GM12878 (cell line): ENCODE measurements around the gene KIAA1671. TPM values are rescaled to one million over a fixed set of nuclear protein-coding genes. Genes with fewer than 3 reads are reported as not detected.
A peak's percentile ranks its signal among the peaks of the same experiment; 100 is the strongest.

Source experiments
- ATAC-seq: fragments of 200-7000 bp; cut with Tn5 transposase; 3 replicates; pipeline ENCODE4 v1.9.1; 2020; ENCODE audit warnings: mild to moderate bottlenecking, moderate library complexity
- BruUV-seq: library from RNA; stranded (reverse); fragments of 400-500 nt; replicated peaks from 2 replicates; lab custom pipeline; 2021; lab: Mats Ljungman, UMichigan
- CTCF ChIA-PET: fragments of 300-600 bp; sonication (Branson Sonifier 250); formaldehyde crosslinking; extraction: SDS; loops from one replicate; lab custom pipeline; 2021; ENCODE audit warnings: inconsistent platforms; lab: Yijun Ruan, JAX
- POLR2A ChIA-PET: fragments of 350-600 bp; formaldehyde crosslinking; extraction: SDS; loops from one replicate; lab custom pipeline; 2021; ENCODE audit warnings: inconsistent platforms; lab: Charles Lee
- RAD21 ChIA-PET: fragments of 300-600 bp; sonication (Branson Sonifier 250); formaldehyde crosslinking; loops from one replicate; lab custom pipeline; 2023; ENCODE audit warnings: antibody characterized with exemption; ENCODE audit not compliant: unreplicated experiment; lab: Charles Lee
- SMC1A ChIA-PET: fragments of 300-600 bp; sonication (Branson Sonifier 250); formaldehyde crosslinking; loops from one replicate; lab custom pipeline; 2023; ENCODE audit not compliant: unreplicated experiment, uncharacterized antibody; lab: Charles Lee
- DNase-seq: peaks from one replicate; pipeline ENCODE4 v3.0.0-alpha.2; 2011; ENCODE audit warnings: low read depth, low spot score
- FAIRE-seq: peaks from 3 replicates; lab custom pipeline; 2011; peaks lifted over from hg19 to GRCh38; lab: Jason Lieb, UNC
- H2AFZ ChIP-seq: 2 replicates; pipeline ENCODE4 v1.6.0; 2011; ENCODE audit warnings: low read depth, low read length, control low read depth; ENCODE audit not compliant: control insufficient read depth
- H3K27ac ChIP-seq: 2 replicates; pipeline ENCODE4 v1.5.1; 2011; ENCODE audit warnings: control low read depth; ENCODE audit not compliant: control insufficient read depth, insufficient read depth
- H3K27me3 ChIP-seq, 2 experiments: replicated peaks in 1 of 2; 2 replicates each; pipeline versions ENCODE4 v1.6.0 to v1.6.1; 2011; ENCODE audit warnings: low read length in 1 of 2; ENCODE audit not compliant: control insufficient read depth in 2 of 2, insufficient read depth in 2 of 2
- H3K36me3 ChIP-seq, 2 experiments: 2 replicates each; pipeline ENCODE4 v1.5.1; 2011; ENCODE audit warnings: low read length in 1 of 2; ENCODE audit not compliant: control insufficient read depth in 2 of 2, insufficient read depth in 2 of 2
- H3K4me1 ChIP-seq: 2 replicates; pipeline ENCODE4 v1.6.1; 2011; ENCODE audit warnings: mild to moderate bottlenecking, low read length, moderate library complexity, mixed read lengths; ENCODE audit not compliant: control insufficient read depth, insufficient read depth
- H3K4me2 ChIP-seq: 2 replicates; pipeline ENCODE4 v1.6.0; 2011; ENCODE audit warnings: control low read depth; ENCODE audit not compliant: control insufficient read depth, insufficient read depth
- H3K4me3 ChIP-seq: fragments of 200-600 bp; sonication (generic); 2 replicates; pipeline ENCODE4 v1.5.1; 2016
- H3K79me2 ChIP-seq: 2 replicates; pipeline ENCODE4 v1.6.0; 2011; ENCODE audit warnings: low read length; ENCODE audit not compliant: control insufficient read depth, insufficient read depth
- H3K9ac ChIP-seq: 2 replicates; pipeline ENCODE4 v1.8.0; 2011; ENCODE audit warnings: low read length, control low read depth, mixed read lengths; ENCODE audit not compliant: control insufficient read depth, insufficient read depth
- H3K9me3 ChIP-seq: replicated peaks from 3 replicates; pipeline ENCODE4 v1.5.1; 2011; ENCODE audit warnings: mild to moderate bottlenecking, low read length; ENCODE audit not compliant: control insufficient read depth, insufficient read depth
- H4K20me1 ChIP-seq: 2 replicates; pipeline ENCODE4 v1.6.0; 2011; ENCODE audit not compliant: control insufficient read depth, insufficient read depth
- BHLHE40 ChIP-seq, 2 experiments: fragments of 450-650 bp in 1 of 2; IDR thresholded peaks; 2 replicates each; pipeline ENCODE4 v1.6.1; 2011 to 2017; ENCODE audit warnings: low read depth in 2 of 2, borderline replicate concordance in 1 of 2, improper control_type of control experiment in 1 of 2, low read length in 1 of 2, mild to moderate bottlenecking in 1 of 2
- CHD2 ChIP-seq: IDR thresholded peaks from 2 replicates; pipeline ENCODE4 v1.6.1; 2011; ENCODE audit warnings: low read depth, low read length, improper control_type of control experiment, borderline replicate concordance
- DPF2 ChIP-seq: fragments of 450-650 bp; IDR thresholded peaks from 2 replicates; pipeline ENCODE4 v1.6.1; 2017; ENCODE audit warnings: mild to moderate bottlenecking
- EP300 ChIP-seq, 2 experiments: fragments of 150-350 bp in 1 of 2; IDR thresholded peaks; 2 replicates each; pipeline ENCODE4 v1.6.1; 2011 to 2012; ENCODE audit warnings: low read depth in 2 of 2, low read length in 2 of 2, borderline replicate concordance in 1 of 2, improper control_type of control experiment in 1 of 2, inconsistent platforms in 1 of 2; ENCODE audit not compliant: control insufficient read depth in 1 of 2
- IKZF1 ChIP-seq: fragments of 450-650 bp; conservative IDR thresholded peaks from 2 replicates; pipeline ENCODE4 v1.6.1; 2017; ENCODE audit warnings: antibody characterized with exemption, mild to moderate bottlenecking
- IKZF2 ChIP-seq, 2 experiments: fragments of 450-650 bp; IDR thresholded peaks; 2 replicates each; pipeline ENCODE4 v1.6.1; 2017; ENCODE audit warnings: mild to moderate bottlenecking in 2 of 2, moderate library complexity in 2 of 2
- MEF2B ChIP-seq: fragments of 450-650 bp; IDR thresholded peaks from 2 replicates; pipeline ENCODE4 v1.6.1; 2018; ENCODE audit warnings: mild to moderate bottlenecking, moderate library complexity; ENCODE audit not compliant: partially characterized antibody, poor library complexity, severe bottlenecking
- NRF1 ChIP-seq: conservative IDR thresholded peaks from 2 replicates; pipeline ENCODE4 v1.6.1; 2011; ENCODE audit warnings: mild to moderate bottlenecking, low read depth, low read length, improper control_type of control experiment
- POLR2AphosphoS2 ChIP-seq: IDR thresholded peaks from 2 replicates; pipeline ENCODE4 v1.6.1; 2011; ENCODE audit warnings: low read depth, mild to moderate bottlenecking, low read length, improper control_type of control experiment, moderate library complexity
- SPI1 ChIP-seq: IDR thresholded peaks from 2 replicates; pipeline ENCODE4 v1.6.1; 2011; ENCODE audit warnings: low read depth, mild to moderate bottlenecking, low read length, moderate library complexity, borderline replicate concordance; ENCODE audit not compliant: insufficient read depth
- STAT1 ChIP-seq: fragments of 450-650 bp; conservative IDR thresholded peaks from 2 replicates; pipeline ENCODE4 v1.6.1; 2014; ENCODE audit warnings: antibody characterized with exemption, mild to moderate bottlenecking
- SUPT20H ChIP-seq: IDR thresholded peaks from 2 replicates; pipeline ENCODE4 v1.6.1; 2011; ENCODE audit warnings: low read depth, mild to moderate bottlenecking, low read length, moderate library complexity, borderline replicate concordance; ENCODE audit not compliant: control insufficient read depth
- WGBS: methylation state at CpG from one replicate; pipeline ENCODE4 v1.1.6; 2016; ENCODE audit warnings: low lambda C conversion rate; ENCODE audit not compliant: insufficient replicate concordance, insufficient coverage; ENCODE audit errors: missing lambda C conversion rate; 5-methylcytosine and 5-hydroxymethylcytosine counted together
- in situ Hi-C: fragments of 300-500 bp; cut with MboI; formaldehyde crosslinking; loops from 9 replicates; pipeline ENCODE4 v1.14.3; 2018; ENCODE audit warnings: mixed read lengths
- intact Hi-C: fragments of 100-400 bp; cut with micrococcal nuclease; formaldehyde crosslinking; loops from one replicate; pipeline ENCODE4 v1.14.2; 2022; ENCODE audit not compliant: unreplicated experiment
- polyA plus RNA-seq, 11 experiments: library from polyadenylated mRNA; depleted of rRNA in 4 of 11; unstranded in 6 of 11; stranded (reverse) in 5 of 11; fragments of >200 nt; fragmentation: Nextera tagmentation in 4 of 11; fragmentation: Illumina TruSeq in 1 of 11; extraction: Ambion mirVana in 4 of 11; extraction: Trizol in 1 of 11; gene quantifications; 1 replicate in 1 of 11; 2 replicates in 10 of 11; pipeline versions ENCODE4 v1.2.1 to v1.2.3, GENCODE V29; 2011 to 2016; ENCODE audit warnings: inconsistent platforms in 2 of 11, missing spikeins in 2 of 11, low read depth in 1 of 11
- total RNA-seq, 4 experiments: library from RNA; depleted of rRNA in 3 of 4; stranded (reverse); fragments of >200 nt in 3 of 4; fragmentation: Illumina TruSeq in 1 of 4; extraction: Trizol in 1 of 4; gene quantifications; 2 replicates each; pipeline versions ENCODE4 v1.2.1 to v1.2.3, GENCODE V29; 2013 to 2021
- TF ChIP-seq, protein P1 (sequence below): fragments of 450-650 bp; IDR thresholded peaks from 2 replicates; pipeline ENCODE4 v1.6.1; 2016; ENCODE audit warnings: mild to moderate bottlenecking
- TF ChIP-seq, protein P2 (sequence below): fragments of 450-650 bp; formaldehyde crosslinking; IDR thresholded peaks from 2 replicates; pipeline ENCODE4 v1.5.0; 2022; ENCODE audit warnings: mild to moderate bottlenecking, missing genetic modification characterization

The KIAA1671 gene
- total and polyA plus RNA-seq, 10 of the 15 experiments (the other 5 are each of a cell fraction or from before 2014, with no cell fraction given), result 0.05 to 2.7 (median 0.33) TPM

DNA sequence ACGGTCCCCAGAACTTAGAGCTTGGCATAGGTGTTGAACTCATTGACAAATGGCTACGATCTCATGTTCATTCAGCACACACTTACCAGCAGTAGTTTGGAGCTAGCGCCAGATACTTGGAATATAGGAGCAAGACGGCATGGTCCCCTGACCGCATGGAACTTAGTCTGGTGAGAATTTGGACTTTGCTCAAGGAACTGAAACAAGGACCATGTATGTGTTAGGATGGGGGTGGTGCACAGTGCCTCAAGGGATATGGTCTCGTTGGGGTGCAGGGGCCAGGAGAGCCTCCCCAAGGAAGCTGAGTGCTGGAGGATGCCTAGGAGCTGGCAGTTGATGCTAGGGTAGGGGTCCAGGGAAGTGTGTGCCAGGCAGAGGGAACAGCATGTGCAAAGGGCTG is 119.2 kb downstream of the KIAA1671 start:
- no peak overlapping the region for H3K27ac ChIP-seq
- FAIRE-seq, result no peak
- no peaks in the 10 kb centered on the region for H4K20me1 ChIP-seq
- ChIA-PET CTCF (interaction anchor here (0.6 to 5.6 kb wide), 9 partner anchors 10 to 125 kb away, joined by 3 to 48 read pairs (median 4); no protein-coding TSS in a partner anchor), RAD21 (interaction anchor here (0.7 to 1.6 kb wide), 4 partner anchors 10 to 128 kb away, joined by 3 to 9 read pairs (median 4); no protein-coding TSS in a partner anchor), SMC1A (interaction anchor here (0.6 to 3.1 kb wide), 5 partner anchors 9 to 1598 kb away, joined by 3 to 12 read pairs (median 5); no protein-coding TSS in a partner anchor), POLR2A (no interaction called here)
- in situ Hi-C loops (no loop called here), intact Hi-C loops (no loop called here)
- no peaks in the 10 kb centered on the region for H3K27me3 ChIP-seq
- no peak overlapping the region for H2AFZ ChIP-seq
- no TSS peak for BruUV-seq
- peaks cover 40% of the 10 kb centered on the region for H3K4me1 ChIP-seq
- no peaks in the 10 kb centered on the region for H3K9me3 ChIP-seq
- peak; percentile 5; the same call in 1 of the 3 replicates for ATAC-seq
- TF ChIP-seq BHLHE40 (IDR thresholded peaks at IDR 0.05; ENCODE audit: borderline replicate concordance in 1 of 2, low read depth in 2 of 2, low read length in 1 of 2) (peak in 1 of 2 experiments; percentile 53; a peak in 2 of 4 replicates), SPI1 (peak; percentile 38; the same call in 1 of the 2 replicates), SUPT20H (no peak), MEF2B (peak; percentile 64), POLR2AphosphoS2 (no peak), IKZF2 (IDR thresholded peaks at IDR 0.05) (peak; percentile 59 to 65; a peak in 3 of 4 replicates), CHD2 (no peak), EP300 (IDR thresholded peaks at IDR 0.05; ENCODE audit: borderline replicate concordance in 1 of 2, control insufficient read depth in 1 of 2, low read depth in 2 of 2, low read length in 2 of 2) (0 out of 4 replicates have a peak, but pooled peaks of 1 of the 2 experiments have one; percentile 44), NRF1 (no peak), DPF2 (peak; percentile 74), STAT1 (no peak), IKZF1 (peak; percentile 78)
- TF ChIP-seq, protein P1, sequence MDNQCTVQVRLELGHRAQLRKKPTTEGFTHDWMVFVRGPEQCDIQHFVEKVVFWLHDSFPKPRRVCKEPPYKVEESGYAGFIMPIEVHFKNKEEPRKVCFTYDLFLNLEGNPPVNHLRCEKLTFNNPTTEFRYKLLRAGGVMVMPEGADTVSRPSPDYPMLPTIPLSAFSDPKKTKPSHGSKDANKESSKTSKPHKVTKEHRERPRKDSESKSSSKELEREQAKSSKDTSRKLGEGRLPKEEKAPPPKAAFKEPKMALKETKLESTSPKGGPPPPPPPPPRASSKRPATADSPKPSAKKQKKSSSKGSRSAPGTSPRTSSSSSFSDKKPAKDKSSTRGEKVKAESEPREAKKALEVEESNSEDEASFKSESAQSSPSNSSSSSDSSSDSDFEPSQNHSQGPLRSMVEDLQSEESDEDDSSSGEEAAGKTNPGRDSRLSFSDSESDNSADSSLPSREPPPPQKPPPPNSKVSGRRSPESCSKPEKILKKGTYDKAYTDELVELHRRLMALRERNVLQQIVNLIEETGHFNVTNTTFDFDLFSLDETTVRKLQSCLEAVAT, result peak; percentile 20; the same call in 1 of the 2 replicates
- TF ChIP-seq, protein P2, sequence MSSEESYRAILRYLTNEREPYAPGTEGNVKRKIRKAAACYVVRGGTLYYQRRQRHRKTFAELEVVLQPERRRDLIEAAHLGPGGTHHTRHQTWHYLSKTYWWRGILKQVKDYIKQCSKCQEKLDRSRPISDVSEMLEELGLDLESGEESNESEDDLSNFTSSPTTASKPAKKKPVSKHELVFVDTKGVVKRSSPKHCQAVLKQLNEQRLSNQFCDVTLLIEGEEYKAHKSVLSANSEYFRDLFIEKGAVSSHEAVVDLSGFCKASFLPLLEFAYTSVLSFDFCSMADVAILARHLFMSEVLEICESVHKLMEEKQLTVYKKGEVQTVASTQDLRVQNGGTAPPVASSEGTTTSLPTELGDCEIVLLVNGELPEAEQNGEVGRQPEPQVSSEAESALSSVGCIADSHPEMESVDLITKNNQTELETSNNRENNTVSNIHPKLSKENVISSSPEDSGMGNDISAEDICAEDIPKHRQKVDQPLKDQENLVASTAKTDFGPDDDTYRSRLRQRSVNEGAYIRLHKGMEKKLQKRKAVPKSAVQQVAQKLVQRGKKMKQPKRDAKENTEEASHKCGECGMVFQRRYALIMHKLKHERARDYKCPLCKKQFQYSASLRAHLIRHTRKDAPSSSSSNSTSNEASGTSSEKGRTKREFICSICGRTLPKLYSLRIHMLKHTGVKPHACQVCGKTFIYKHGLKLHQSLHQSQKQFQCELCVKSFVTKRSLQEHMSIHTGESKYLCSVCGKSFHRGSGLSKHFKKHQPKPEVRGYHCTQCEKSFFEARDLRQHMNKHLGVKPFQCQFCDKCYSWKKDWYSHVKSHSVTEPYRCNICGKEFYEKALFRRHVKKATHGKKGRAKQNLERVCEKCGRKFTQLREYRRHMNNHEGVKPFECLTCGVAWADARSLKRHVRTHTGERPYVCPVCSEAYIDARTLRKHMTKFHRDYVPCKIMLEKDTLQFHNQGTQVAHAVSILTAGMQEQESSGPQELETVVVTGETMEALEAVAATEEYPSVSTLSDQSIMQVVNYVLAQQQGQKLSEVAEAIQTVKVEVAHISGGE (CRISPR knock-in tag), result no peak
- WGBS, result 47% methylated on average over 6 of the region's 6 CpGs
- H3K4me2 ChIP-seq, result peak overlapping the region; percentile 71
- no peaks in the 10 kb centered on the region for H3K36me3 ChIP-seq
- no peak for DNase-seq
- H3K9ac ChIP-seq, result no peak overlapping the region
- H3K4me3 ChIP-seq, result no peak overlapping the region
- H3K79me2 ChIP-seq, result no peaks in the 10 kb centered on the region
